GM19043 (cell line): ENCODE data around the gene TH.

ENCODE experiments used
- ATAC-seq: cut with Tn5 transposase; IDR thresholded peaks from one replicate; pipeline ENCODE4 v1.9.1; 2021; ENCODE audit warnings: low read depth; ENCODE audit not compliant: unreplicated experiment

Gene TH

GRCh38 chr11:2171591-2172003 lies at the start of gene TH:
TH (minus strand) TSS chr11:2171815; CDS start chr11:2171786, 29 bp downstream.
- no peak for ATAC-seq

GRCh38 chr11:2221024-2221423 lies 49.4 kb upstream of the TH start:
- ATAC-seq = no peak

- ATAC-seq = no peak
Measured at GRCh38 chr11:2220173-2220771, 48.7 kb upstream of the TH start.

GRCh38 chr11:2219318-2220017 lies 47.9 kb upstream of the TH start:
- ATAC-seq = no peak

- ATAC-seq = no peak
Measured at GRCh38 chr11:2218031-2218633, 46.5 kb upstream of the TH start.

GRCh38 chr11:2217211-2218030 lies 45.8 kb upstream of the TH start:
- ATAC-seq = no peak

- ATAC-seq = no peak
Measured at GRCh38 chr11:2216400-2217064, 44.9 kb upstream of the TH start.

GRCh38 chr11:2215561-2216399 lies 44.2 kb upstream of the TH start:
- ATAC-seq = no peak

GRCh38 chr11:2215230-2215560 lies 43.6 kb upstream of the TH start:
- ATAC-seq = no peak

- no peak for ATAC-seq
Measured at GRCh38 chr11:2214527-2215229, 43.1 kb upstream of the TH start.

- no peak for ATAC-seq
Measured at GRCh38 chr11:2213890-2214526, 42.4 kb upstream of the TH start.

GRCh38 chr11:2213384-2213842 lies 41.8 kb upstream of the TH start:
- no peak for ATAC-seq

GRCh38 chr11:2212411-2213251 lies 41.0 kb upstream of the TH start:
- ATAC-seq = no peak

GRCh38 chr11:2211113-2211971 lies 39.7 kb upstream of the TH start:
- no peak for ATAC-seq

- no peak for ATAC-seq
Measured at GRCh38 chr11:2210366-2211112, 38.9 kb upstream of the TH start.

GRCh38 chr11:2209900-2210321 lies 38.3 kb upstream of the TH start:
- no peak for ATAC-seq
